ENCODE measurements around the gene MPC1.

Gene MPC1

DNA sequence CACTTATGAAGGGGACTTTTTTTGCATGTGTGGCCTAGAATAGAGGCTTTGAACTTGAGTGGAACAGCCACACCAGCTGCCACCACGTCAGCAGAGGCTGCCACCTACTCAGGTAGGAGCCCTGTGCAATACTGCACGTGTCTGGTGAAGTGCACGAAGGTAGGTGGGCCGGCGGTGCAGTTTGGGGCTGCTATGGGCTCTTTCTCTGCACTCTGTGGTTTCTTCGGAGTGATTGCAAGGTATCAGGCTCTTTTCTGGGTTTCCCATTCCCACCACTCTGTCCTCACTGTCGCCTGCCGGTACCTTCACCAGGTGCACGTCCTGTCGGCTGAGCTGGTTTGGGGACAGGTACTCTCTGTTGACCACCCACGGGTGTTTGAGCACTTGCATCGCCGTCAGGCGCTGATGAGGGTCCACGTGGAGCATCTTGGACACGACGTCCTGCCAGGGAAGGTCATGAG is 30.8 kb upstream of the MPC1 start:
- no peak overlapping the region for H3K4me3 ChIP-seq (ENCODE audit: low read length)
- TF ChIP-seq, protein P1, sequence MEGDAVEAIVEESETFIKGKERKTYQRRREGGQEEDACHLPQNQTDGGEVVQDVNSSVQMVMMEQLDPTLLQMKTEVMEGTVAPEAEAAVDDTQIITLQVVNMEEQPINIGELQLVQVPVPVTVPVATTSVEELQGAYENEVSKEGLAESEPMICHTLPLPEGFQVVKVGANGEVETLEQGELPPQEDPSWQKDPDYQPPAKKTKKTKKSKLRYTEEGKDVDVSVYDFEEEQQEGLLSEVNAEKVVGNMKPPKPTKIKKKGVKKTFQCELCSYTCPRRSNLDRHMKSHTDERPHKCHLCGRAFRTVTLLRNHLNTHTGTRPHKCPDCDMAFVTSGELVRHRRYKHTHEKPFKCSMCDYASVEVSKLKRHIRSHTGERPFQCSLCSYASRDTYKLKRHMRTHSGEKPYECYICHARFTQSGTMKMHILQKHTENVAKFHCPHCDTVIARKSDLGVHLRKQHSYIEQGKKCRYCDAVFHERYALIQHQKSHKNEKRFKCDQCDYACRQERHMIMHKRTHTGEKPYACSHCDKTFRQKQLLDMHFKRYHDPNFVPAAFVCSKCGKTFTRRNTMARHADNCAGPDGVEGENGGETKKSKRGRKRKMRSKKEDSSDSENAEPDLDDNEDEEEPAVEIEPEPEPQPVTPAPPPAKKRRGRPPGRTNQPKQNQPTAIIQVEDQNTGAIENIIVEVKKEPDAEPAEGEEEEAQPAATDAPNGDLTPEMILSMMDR (IDR thresholded peaks at IDR 0.05; ENCODE audit: insufficient read depth, low read depth, low read length, missing control alignments), result no peak
- no peak for DNase-seq (ENCODE audit: low read depth)

- H3K4me3 ChIP-seq (ENCODE audit: low read length), result no peak overlapping the region
- TF ChIP-seq, protein P1 (IDR thresholded peaks at IDR 0.05; ENCODE audit: insufficient read depth, low read depth, low read length, missing control alignments), result no peak
- no peak for DNase-seq (ENCODE audit: low read depth)
Observed at GRCh38 chr6:166412911-166413384, 30.2 kb upstream of the MPC1 start.

DNA sequence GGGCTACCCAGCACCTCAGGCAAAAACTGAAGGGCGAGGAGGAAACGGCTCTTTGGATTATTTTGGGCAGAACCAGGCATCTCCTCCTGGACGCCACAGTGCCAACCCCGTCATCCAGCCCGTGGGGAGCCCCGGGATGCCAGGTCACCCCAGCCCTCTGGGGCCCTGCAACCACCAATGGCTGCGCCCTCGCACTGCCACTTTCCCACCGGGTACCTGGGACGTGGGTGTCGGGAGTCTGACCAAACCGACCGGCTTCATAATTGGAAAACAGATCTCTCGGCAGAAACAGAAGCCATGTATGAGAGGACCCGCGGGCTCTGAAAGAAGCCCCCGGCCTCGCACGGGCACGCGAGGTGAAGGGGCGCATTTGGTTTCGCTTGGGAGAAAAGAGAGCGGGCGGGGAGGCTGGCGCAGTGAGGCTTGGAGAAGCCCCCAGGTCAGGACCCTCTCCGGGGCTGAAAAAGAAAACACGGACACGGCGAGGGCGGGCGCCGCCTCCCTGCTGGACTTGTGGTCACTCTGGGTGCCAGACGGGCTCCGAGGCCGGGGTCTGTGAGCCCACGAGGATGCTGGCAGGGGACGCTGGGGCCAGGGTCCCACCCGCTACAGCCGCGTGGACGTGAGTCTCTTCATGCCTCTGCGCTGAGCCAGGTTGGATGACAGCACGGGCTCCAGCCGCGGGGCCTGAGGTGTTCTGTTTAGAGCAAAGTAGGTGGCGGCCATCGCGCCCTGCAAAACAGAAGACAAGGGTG is 29.6 kb upstream of the MPC1 start:
- TF ChIP-seq, protein P1 (IDR thresholded peaks at IDR 0.05; ENCODE audit: insufficient read depth, low read depth, low read length, missing control alignments), result no peak
- no peak overlapping the region for H3K4me3 ChIP-seq (ENCODE audit: low read length)
- no peak for DNase-seq (ENCODE audit: low read depth)

DNA sequence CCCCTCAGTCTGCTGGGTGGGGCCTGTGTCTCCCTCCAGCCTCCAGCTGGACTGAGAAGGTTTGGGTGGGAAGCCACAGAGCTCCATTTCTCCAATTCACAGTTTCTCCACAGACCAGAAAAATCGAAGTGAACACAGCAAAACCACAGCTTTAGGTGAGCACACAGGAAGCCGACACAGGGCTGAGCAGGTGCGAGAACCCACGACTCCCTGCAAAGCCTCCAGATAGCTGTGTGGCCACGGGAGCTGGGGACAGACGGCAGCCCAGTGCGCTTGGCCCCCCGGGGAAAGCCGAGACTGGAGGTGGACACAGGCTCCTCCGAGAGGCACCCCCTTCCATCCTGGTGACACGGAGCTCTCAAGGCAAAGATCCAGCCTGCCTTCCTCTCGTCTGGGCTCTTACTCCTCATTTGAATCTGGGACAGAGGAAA is 29.0 kb upstream of the MPC1 start:
- no peak overlapping the region for H3K4me3 ChIP-seq (ENCODE audit: low read length)
- TF ChIP-seq, protein P1 (IDR thresholded peaks at IDR 0.05; ENCODE audit: insufficient read depth, low read depth, low read length, missing control alignments), result no peak
- no peak for DNase-seq (ENCODE audit: low read depth)

GRCh38 chr6:166411271-166411670 is 28.5 kb upstream of the MPC1 start:
- no peak overlapping the region for H3K4me3 ChIP-seq (ENCODE audit: low read length)
- no peak for DNase-seq (ENCODE audit: low read depth)
- TF ChIP-seq, protein P1 (IDR thresholded peaks at IDR 0.05; ENCODE audit: insufficient read depth, low read depth, low read length, missing control alignments), result no peak

- no peak overlapping the region for H3K4me3 ChIP-seq (ENCODE audit: low read length)
- TF ChIP-seq, protein P1 (IDR thresholded peaks at IDR 0.05; ENCODE audit: insufficient read depth, low read depth, low read length, missing control alignments), result no peak
- DNase-seq (ENCODE audit: low read depth), result no peak
Observed at GRCh38 chr6:166410426-166410935, 27.7 kb upstream of the MPC1 start.

Data from epithelial cell of esophagus (primary cell).